Liver (tissue), 9 donors: Measurements from ENCODE around the gene SHB. TPM values are rescaled to one million over a fixed set of nuclear protein-coding genes. Genes with fewer than 3 reads are reported as not detected.
A peak's percentile ranks its signal among the peaks of the same experiment; 100 is the strongest.

Source experiments
- DNase-seq: peaks from one replicate; pipeline ENCODE4 v3.0.0-alpha.2; 2017; ENCODE audit warnings: low spot score
- H3K27ac ChIP-seq, 2 donors: one replicate each; pipeline ENCODE4 v1.7.0; 2013; ENCODE audit warnings: inconsistent platforms in 2 of 2, low read length in 2 of 2, control low read depth in 1 of 2, low read depth in 1 of 2, mild to moderate bottlenecking in 1 of 2
- H3K27me3 ChIP-seq, 4 donors: one replicate each; pipeline versions ENCODE4 v1.6.1 to v1.7.0; 2013; ENCODE audit warnings: low read length in 3 of 4, inconsistent platforms in 1 of 4, mild to moderate bottlenecking in 1 of 4, moderate library complexity in 1 of 4; ENCODE audit not compliant: control insufficient read depth in 4 of 4, insufficient read depth in 4 of 4
- H3K36me3 ChIP-seq, 4 donors: one replicate each; pipeline versions ENCODE4 v1.6.1 to v1.7.0; 2013; ENCODE audit warnings: low read length in 3 of 4, mild to moderate bottlenecking in 3 of 4, low read depth in 1 of 4, moderate library complexity in 1 of 4; ENCODE audit not compliant: control insufficient read depth in 4 of 4, insufficient read depth in 3 of 4
- H3K4me1 ChIP-seq, 4 donors: one replicate each; pipeline versions ENCODE4 v1.6.1 to v1.7.0; 2013; ENCODE audit warnings: low read length in 3 of 4, mild to moderate bottlenecking in 3 of 4, moderate library complexity in 1 of 4; ENCODE audit not compliant: control insufficient read depth in 4 of 4, insufficient read depth in 4 of 4
- H3K4me3 ChIP-seq, 3 donors: one replicate each; pipeline versions ENCODE4 v1.6.1 to v1.7.0; 2013; ENCODE audit warnings: low read length in 3 of 3, control low read depth in 1 of 3, low read depth in 1 of 3, mild to moderate bottlenecking in 1 of 3
- H3K9ac ChIP-seq, 2 donors: one replicate each; pipeline ENCODE4 v1.7.0; 2013; ENCODE audit warnings: low read length in 2 of 2, mild to moderate bottlenecking in 2 of 2, moderate library complexity in 2 of 2, control low read depth in 1 of 2, low read depth in 1 of 2
- H3K9me3 ChIP-seq, 4 donors: one replicate each; pipeline versions ENCODE4 v1.6.1 to v1.7.0; 2013; ENCODE audit warnings: low read length in 3 of 4; ENCODE audit not compliant: control insufficient read depth in 4 of 4
- EGR1 ChIP-seq, 2 donors: IDR thresholded peaks; 2 replicates each; pipeline ENCODE4 v1.6.1; 2016 to 2018; ENCODE audit warnings: antibody characterized with exemption in 2 of 2, low read depth in 2 of 2
- HNF4G ChIP-seq: IDR thresholded peaks from 2 replicates; pipeline ENCODE4 v1.6.1; 2016; ENCODE audit warnings: antibody characterized with exemption
- JUND ChIP-seq, 2 donors: IDR thresholded peaks; 2 replicates each; pipeline ENCODE4 v1.6.1; 2016; ENCODE audit warnings: antibody characterized with exemption in 2 of 2
- RAD21 ChIP-seq, 2 donors: IDR thresholded peaks; 2 replicates each; pipeline ENCODE4 v1.6.1; 2016; ENCODE audit warnings: antibody characterized with exemption in 2 of 2, mild to moderate bottlenecking in 2 of 2
- SP1 ChIP-seq: IDR thresholded peaks from 2 replicates; pipeline ENCODE4 v1.6.1; 2018; ENCODE audit warnings: antibody characterized with exemption, mild to moderate bottlenecking
- TAF1 ChIP-seq: conservative IDR thresholded peaks from 2 replicates; pipeline ENCODE4 v1.6.1; 2016; ENCODE audit warnings: antibody characterized with exemption, mild to moderate bottlenecking
- WGBS: extraction: QIAGEN DNeasy Blood & Tissue Kit; methylation state at CpG from one replicate; pipeline ENCODE4 v1.1.7; 2013; 5-methylcytosine and 5-hydroxymethylcytosine counted together
- polyA plus RNA-seq, 2 donors: library from polyadenylated mRNA; stranded (reverse) in 1 of 2; unstranded in 1 of 2; fragments of 200-250 nt in 1 of 2; fragments of >200 nt in 1 of 2; fragmentation: Nextera tagmentation in 1 of 2; extraction: Ambion mirVana in 1 of 2; gene quantifications; one replicate each; pipeline versions ENCODE4 v1.2.1 to v1.2.3, GENCODE V29; 2013 to 2015
- total RNA-seq, 2 donors: library from RNA; depleted of rRNA; stranded (reverse); fragments of >200 nt; gene quantifications; one replicate each; pipeline ENCODE4 v1.2.3, GENCODE V29; 2014
- TF ChIP-seq, protein P1 (sequence below): IDR thresholded peaks from 2 replicates; pipeline ENCODE4 v1.6.1; 2016; ENCODE audit warnings: antibody characterized with exemption
- TF ChIP-seq, protein P2 (sequence below): IDR thresholded peaks from 2 replicates; pipeline ENCODE4 v1.6.1; 2016; ENCODE audit warnings: antibody characterized with exemption, mild to moderate bottlenecking
- donor health status: healthy.
- donor health status: healthy.
- donor health status: healthy.
- donor health status: healthy.
- donor health status: healthy.

Gene SHB
- total and polyA plus RNA-seq, 4 donors: 3.4 to 17.3 (median 7.0) TPM

DNA sequence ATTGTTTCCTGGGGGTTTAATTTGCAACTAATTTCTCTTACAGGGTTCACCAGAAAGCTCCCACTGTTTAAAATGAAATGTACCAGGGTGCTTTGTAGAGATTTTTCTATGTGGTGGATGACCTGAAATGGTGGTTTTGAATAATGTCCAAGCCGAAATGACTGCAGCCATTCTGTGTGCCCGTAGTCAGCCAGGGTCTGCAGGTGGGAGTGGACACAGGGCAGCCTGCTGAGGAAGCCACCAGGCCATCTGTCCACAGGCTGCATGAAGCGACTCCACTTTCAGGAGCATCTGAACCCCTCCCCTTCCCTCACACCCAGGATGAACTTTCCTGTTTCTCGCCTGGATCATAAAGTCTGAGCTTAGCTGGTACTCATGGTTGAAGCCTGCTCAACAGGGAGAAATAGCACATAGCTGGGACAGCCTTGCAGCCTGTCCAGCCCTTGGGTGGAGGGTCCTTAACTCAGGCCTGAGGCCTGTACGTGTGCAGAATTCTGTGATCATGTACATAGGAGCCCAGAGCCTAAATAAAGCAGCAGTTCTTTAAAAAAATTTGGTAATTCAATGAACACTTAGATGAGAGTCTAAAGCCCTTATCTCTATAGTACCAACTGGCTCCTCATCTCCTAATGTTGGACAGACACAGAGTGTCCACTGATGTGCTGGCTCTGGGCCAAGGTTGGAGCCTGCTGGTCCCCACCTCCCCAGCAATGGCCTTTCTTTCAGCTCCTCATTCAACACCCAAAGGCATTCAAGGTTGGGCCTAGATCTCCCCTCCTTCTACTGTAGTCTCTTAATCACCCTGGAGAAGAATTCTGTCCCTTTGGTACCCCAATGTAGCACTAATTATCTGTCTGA lies 72.8 kb downstream of the SHB start:
- TF ChIP-seq, protein P1, sequence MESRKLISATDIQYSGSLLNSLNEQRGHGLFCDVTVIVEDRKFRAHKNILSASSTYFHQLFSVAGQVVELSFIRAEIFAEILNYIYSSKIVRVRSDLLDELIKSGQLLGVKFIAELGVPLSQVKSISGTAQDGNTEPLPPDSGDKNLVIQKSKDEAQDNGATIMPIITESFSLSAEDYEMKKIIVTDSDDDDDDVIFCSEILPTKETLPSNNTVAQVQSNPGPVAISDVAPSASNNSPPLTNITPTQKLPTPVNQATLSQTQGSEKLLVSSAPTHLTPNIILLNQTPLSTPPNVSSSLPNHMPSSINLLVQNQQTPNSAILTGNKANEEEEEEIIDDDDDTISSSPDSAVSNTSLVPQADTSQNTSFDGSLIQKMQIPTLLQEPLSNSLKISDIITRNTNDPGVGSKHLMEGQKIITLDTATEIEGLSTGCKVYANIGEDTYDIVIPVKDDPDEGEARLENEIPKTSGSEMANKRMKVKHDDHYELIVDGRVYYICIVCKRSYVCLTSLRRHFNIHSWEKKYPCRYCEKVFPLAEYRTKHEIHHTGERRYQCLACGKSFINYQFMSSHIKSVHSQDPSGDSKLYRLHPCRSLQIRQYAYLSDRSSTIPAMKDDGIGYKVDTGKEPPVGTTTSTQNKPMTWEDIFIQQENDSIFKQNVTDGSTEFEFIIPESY: no peak
- no peak for TF ChIP-seq JUND (IDR thresholded peaks at IDR 0.05)
- H3K27ac ChIP-seq: no peak overlapping the region

DNA sequence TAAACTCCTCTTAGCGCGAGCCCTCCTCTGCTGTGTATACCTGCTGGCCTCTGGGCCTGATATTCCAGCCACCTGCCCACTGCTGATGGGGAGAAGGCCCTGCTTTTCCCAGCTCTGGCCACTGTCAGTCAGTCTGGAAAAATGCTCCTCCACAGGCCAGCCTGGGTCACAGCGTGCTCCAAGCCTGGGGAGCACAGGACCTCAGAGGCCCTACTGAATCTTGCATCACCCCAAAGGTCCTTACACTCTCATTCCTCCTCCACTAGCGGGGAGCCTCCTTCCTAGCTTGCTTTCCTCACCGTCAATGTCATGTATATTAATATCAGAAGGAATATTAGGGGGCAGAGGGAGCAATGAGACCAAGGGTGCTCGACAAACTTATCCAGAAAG lies 73.7 kb downstream of the SHB start:
- Histone ChIP-seq H3K4me3 (no peak overlapping the region), H3K27me3 (no peaks in the 10 kb centered on the region), H3K9ac (no peak overlapping the region), H3K4me1 (peaks cover 1 to 25% (median 17%) of the 10 kb centered on the region in 4 donors), H3K27ac (peak overlapping the region in 1 of 2 donors; percentile 24), H3K36me3 (peaks cover 0 to 4% (median 2%) of the 10 kb centered on the region in 4 donors), H3K9me3 (no peaks in the 10 kb centered on the region)
- 87% methylated on average over 6 of the region's 6 CpGs for WGBS
- no peak for DNase-seq
- TF ChIP-seq HNF4G (no peak), RAD21 (IDR thresholded peaks at IDR 0.05) (no peak), EGR1 (IDR thresholded peaks at IDR 0.05; ENCODE audit: low read depth in 2 of 2) (no peak), JUND (IDR thresholded peaks at IDR 0.05) (no peak), TAF1 (no peak), SP1 (no peak)
- TF ChIP-seq, protein P1: no peak
- TF ChIP-seq, protein P2, sequence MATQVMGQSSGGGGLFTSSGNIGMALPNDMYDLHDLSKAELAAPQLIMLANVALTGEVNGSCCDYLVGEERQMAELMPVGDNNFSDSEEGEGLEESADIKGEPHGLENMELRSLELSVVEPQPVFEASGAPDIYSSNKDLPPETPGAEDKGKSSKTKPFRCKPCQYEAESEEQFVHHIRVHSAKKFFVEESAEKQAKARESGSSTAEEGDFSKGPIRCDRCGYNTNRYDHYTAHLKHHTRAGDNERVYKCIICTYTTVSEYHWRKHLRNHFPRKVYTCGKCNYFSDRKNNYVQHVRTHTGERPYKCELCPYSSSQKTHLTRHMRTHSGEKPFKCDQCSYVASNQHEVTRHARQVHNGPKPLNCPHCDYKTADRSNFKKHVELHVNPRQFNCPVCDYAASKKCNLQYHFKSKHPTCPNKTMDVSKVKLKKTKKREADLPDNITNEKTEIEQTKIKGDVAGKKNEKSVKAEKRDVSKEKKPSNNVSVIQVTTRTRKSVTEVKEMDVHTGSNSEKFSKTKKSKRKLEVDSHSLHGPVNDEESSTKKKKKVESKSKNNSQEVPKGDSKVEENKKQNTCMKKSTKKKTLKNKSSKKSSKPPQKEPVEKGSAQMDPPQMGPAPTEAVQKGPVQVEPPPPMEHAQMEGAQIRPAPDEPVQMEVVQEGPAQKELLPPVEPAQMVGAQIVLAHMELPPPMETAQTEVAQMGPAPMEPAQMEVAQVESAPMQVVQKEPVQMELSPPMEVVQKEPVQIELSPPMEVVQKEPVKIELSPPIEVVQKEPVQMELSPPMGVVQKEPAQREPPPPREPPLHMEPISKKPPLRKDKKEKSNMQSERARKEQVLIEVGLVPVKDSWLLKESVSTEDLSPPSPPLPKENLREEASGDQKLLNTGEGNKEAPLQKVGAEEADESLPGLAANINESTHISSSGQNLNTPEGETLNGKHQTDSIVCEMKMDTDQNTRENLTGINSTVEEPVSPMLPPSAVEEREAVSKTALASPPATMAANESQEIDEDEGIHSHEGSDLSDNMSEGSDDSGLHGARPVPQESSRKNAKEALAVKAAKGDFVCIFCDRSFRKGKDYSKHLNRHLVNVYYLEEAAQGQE: no peak

More for the DNA sequence above, 72.8 kb downstream of the SHB start:
- peaks cover 1 to 25% (median 17%) of the 10 kb centered on the region in 4 donors for H3K4me1 ChIP-seq
- no peaks in the 10 kb centered on the region for H3K27me3 ChIP-seq
- no peak overlapping the region for H3K9ac ChIP-seq
- no peak overlapping the region for H3K4me3 ChIP-seq
- H3K9me3 ChIP-seq: no peaks in the 10 kb centered on the region
- peaks cover 0 to 6% (median 0%) of the 10 kb centered on the region in 4 donors for H3K36me3 ChIP-seq
- 92% methylated on average over 5 of the region's 5 CpGs for WGBS
- DNase-seq: peak; percentile 53
